Eye (tissue), 1 donor: ENCODE results near the gene CCNB1.
"Not testable (repeated sequence)": the region's sequence is repeated elsewhere in the genome, so short reads cannot be mapped to it uniquely, and the experiment has no call there.

Experiments used
- DNase-seq: peaks from one replicate; pipeline ENCODE4 v3.0.0-alpha.2; 2015

CCNB1 gene

DNA sequence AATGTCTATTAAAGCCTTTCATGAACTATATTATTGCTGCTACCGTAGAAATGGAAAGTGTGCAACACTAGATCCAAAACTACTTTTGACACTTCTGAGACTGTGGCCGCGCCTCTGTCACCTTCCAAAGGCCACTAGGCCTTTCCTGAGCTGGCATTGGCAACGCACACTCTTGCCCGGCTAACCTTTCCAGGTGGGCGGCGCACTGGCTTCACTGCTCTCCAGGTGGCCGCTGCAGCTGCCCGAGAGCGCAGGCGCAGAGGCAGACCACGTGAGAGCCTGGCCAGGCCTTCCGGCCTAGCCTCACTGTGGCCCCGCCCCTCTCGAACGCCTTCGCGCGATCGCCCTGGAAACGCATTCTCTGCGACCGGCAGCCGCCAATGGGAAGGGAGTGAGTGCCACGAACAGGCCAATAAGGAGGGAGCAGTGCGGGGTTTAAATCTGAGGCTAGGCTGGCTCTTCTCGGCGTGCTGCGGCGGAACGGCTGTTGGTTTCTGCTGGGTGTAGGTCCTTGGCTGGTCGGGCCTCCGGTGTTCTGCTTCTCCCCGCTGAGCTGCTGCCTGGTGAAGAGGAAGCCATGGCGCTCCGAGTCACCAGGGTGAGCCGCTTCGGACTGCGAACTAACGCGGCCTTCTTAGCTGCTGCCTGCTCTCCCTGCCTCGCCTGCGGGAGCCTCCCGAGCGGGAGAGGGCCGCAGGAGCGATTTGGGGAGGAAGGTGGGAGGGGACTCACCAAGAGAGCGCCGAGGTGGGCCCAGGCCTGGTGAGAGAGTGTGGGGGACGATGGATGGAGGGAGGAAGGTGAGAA is at the start of gene CCNB1:
Gene CCNB1, plus strand, starts transcription at position 465 of the 807 bp plus-strand sequence. Its CDS starts 113 bp downstream, at position 578.
- DNase-seq, result peak; percentile 98

DNA sequence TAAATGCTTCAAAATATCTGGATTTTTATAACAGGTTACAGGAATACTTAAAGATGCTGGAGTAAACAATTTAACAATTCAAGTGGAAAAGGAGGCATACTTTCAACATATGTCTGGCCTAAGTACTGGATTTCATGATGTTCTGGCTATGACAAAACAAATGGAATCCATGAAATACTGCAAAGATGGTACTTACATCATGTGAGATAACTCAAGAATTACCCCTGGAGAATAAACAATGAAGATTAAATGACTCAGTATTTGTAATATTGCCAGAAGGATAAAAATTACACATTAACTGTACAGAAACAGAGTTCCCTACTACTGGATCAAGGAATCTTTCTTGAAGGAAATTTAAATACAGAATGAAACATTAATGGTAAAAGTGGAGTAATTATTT is 37.5 kb upstream of the CCNB1 start:
- no peak for DNase-seq

DNA sequence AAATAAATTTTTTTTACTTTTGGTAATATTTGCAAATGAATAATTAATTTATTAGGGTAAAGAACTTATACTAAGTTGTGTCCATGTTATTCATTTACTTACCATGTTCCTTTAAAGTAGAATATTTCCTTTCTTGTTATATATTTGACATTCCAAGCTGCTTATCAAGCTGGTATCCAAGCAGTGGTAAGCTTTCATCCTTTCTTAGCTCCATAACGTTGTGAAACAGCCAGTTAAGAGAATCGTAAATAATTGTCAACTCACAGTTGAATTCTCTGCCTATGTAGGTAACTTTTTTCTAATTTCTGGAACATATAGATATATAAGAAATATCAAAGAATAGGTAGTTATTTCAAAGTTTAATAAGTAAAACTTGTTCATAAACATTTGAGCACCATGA is 36.7 kb upstream of the CCNB1 start:
- no peak for DNase-seq

DNA sequence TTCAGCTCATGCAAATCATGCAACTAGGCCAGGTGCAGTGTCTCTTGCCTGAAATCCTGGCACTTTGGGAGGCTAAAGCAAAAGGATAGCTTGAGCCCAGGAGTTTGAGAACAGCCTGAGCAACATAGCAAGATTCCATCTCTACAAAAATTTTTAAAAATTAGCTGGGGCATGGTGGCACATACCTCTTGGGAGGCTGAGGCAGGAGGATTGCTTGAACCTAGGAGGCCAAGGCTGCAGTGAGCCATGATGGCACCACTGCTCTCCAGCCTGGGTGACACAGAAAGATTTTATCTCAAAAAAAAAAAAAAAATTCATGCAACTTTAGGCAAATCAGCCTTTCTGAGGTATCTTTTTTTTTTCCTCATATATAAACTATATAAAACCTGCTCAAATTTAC is 35.6 kb upstream of the CCNB1 start:
- DNase-seq, result no peak

DNA sequence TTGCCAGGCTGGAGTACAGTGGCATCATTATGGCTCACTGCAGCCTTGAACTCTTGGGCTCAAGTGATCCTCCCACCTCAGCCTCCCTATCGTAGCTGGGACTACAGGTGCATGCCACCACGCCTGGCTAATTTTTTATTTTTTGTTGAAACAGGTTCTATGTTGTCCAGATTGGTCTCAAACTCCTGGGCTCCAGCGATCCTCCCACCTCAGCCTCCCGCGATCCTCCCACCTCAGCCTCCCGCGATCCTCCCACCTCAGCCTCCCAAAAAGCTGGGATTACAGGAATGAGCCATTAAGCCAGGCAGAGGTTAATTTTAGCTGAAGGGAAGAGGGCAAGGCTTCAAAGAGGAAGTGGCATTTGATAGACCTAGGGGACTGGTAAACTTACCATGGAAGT is 32.8 kb upstream of the CCNB1 start:
- no peak for DNase-seq

DNA sequence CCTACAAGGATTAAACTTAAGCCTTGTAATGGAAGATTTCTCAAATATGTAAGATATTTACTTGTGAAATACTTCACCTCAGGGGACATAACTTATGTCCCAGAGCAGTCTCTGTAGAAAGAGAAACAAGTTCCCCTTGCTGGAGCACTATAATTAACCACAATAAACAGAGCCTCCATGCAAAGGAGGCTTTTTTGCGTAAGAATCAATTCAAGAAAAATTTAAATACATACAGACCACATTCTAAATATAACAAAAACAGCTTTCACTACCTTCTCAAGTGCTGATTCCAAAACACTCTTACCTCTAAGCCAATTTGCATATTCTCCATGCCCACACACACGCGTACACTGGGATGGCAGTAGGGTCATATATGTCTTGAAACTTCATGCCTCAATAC is 30.7 kb upstream of the CCNB1 start:
- DNase-seq, result no peak

DNA sequence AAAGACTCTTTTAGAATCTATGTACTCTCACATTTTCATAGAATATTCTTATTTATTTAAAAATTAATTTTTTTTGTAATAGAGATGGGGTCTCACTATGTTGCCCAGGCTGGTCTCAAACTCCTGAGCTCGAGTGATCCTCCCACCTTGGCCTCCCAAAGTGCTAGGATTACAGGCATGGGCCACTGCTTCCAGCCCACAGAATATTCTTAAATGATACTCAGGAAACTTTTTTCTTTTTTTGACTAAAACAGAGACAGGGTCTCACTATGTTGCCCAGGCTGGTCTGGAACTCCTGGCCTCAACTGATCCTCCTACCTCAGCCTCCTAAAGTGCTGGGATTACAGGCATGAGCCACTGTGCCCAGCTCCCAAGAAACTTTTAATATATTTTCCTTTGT is 29.7 kb upstream of the CCNB1 start:
- not testable (repeated sequence) for DNase-seq

DNA sequence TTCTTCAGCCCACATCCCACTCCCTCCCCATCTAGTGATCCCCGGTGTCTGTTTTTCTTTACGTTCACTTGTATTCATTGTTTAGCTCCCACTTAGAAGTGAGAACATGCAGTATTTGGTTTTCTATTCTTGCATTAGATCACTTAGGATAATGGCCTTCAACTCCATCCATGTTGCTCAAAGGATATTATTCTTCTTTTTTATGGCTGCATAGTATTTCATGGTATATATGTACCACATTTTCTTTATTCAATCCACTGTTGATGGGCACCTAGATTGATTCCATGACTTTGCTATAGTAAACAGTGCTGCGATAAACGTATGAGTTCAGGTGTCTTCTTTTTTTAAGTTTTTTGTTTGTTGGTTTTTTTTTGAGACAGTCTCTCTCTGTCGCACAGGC is 29.1 kb upstream of the CCNB1 start:
- no peak for DNase-seq

DNA sequence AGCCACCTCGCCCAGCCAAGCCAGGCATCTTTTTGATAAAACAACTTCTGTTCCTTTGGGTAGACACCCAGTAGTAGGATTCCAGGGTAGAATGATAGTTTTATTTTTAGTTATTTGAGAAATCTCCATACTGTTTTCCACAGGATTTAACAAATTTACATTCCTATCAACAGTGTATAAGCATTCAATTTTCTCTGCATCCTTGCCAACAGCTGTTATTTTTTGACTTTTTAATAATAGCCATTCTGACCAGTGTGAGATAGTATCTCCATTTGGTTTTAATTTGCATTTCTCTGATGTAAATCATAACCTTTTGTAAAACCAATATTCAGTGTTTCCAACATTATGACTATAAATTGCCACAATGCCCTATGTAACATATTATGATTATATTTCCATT is 28.2 kb upstream of the CCNB1 start:
- DNase-seq, result peak; percentile 3

DNA sequence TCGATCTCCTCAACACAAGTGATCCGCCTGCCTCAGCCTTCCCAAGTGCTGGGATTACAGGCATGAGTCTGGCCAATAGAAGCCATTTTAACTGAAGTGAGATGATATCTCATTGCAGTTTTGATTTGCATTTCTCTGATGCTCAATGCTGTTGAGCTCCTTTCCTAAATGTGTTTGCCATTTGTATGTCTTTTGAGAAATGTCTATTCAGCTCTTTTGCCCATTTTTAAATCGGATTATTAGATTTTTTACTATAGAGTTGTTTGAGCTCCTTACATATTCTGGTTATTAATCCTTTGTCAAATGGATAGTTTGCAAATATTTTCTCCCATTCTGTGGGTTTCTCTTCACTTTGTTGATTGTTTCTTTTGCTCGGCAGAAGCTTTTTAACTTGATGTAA is 26.7 kb upstream of the CCNB1 start:
- not testable (repeated sequence) for DNase-seq

DNA sequence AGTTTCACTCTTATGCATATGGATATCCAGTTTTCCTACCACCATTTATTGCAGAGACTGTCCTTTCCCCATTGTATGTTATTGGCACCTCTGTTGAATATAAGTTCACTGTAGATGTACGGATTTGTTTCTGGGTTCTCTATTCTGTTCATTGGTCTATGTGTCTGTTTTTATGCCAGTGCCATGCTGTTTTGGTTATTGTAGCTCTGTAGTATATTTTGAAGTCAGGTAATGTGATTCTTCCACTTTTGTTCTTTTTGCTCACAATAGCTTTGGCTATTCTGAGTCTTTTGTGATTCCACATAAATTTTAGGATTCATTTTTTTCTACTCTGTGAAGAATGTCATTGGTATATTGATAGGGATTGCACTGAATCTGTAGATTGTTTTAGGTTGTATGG is 26.1 kb upstream of the CCNB1 start:
- DNase-seq, result no peak

DNA sequence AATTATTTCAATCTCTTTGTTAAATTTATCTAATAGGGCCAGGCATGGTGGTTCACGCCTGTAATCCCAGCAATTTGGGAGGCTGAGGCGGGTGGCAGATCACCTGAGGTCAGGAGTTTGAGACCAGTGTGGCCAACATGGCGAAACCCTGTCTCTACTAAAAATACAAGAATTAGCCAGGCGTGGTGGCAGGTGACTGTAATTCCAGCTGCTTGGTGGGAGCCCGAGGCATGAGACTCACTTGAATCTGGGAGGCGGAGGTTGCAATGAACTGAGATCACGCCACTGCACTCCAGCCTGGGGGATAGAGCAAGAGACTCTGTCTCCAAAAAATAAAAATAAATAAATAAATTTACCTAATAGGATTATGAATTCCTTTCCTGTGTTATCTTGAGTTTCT is 18.4 kb upstream of the CCNB1 start:
- not testable (repeated sequence) for DNase-seq

DNA sequence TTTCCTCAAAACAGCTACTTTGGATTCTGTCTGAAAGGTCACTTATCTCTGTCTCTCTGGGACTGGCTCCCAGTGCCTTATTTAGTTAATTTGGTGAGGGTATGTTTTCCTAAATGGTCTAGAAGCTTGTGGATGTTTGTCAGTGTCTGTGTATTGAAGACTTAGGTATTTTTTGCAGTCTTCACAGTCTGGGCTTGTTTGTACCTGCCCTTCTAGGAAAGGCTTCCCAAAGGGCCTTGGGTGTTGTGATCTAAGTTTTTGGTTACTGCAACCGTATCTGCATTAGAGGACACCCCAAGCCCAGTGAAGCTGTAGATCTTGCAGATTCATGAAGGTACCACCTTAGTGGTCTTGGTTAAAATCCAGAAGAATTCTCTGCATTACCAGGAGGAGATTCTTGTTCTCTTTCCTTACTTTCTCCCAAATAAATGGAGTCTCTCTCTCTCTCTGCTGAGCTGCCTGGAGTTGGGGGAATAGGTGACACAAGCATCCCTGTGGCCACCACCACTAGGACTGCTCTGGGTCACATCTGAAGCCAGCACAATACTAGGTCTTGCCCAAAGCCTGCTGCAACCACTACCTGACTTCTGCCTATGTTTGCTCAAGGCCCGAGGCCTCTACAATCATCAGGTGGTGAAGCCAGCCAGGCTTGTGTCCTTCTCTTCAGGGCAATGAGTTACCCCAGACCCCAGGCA is 17.8 kb upstream of the CCNB1 start:
- no peak for DNase-seq

DNA sequence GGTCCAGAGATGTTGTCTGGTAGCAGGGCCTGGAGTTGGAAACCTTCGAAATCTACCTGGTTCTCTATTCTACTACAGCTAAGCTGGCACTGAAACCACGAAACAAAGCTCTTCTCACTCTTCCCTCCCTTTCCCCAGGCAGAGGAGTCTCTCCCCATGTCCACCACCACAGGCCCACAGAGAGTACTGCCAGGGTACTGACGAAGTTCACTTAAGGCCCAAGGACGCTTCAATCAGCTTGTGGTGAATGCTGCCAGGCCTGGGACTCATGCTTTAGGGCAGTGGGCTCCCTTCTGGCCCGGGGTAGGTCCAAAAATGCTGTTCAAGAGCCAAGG is 17.3 kb upstream of the CCNB1 start:
- DNase-seq, result no peak

DNA sequence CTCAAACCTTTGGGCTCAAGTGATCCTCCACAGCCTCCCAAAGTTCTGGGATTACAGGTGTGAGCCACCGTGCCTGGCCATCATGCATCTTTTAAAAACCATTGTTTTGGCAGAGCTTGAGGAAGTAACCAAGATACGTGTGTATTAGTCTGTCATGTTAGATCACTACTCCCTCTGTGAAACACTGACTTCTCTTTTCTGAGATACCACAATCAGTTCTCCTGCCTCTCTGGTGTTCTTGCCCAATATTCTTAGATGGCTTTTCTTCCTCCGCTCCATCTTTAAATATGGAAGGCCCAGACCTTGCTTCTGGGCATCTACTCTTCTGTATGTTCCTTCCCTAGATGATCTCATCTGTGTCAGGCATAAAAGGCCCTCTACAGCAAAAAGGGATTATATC is 14.2 kb upstream of the CCNB1 start:
- no peak for DNase-seq

DNA sequence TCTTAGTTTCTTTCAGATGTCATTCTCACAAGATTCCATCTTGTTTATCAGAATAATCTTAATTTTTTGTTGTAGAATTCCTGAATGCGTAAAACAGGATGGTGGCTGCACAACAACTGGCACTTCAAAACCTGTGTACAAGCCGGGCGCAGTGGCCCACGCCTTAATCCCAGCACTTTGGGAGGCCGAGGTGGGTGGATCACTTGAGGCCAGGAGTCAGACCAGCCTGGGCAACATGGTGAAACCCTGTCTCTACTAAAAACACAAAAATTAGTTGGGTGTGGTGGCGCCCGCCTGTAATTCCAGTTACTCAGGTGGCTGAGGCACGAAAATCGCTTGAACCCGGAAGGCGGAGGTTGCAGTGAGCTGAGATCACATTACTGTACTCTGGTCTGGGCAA is 10.5 kb upstream of the CCNB1 start:
- no peak for DNase-seq

DNA sequence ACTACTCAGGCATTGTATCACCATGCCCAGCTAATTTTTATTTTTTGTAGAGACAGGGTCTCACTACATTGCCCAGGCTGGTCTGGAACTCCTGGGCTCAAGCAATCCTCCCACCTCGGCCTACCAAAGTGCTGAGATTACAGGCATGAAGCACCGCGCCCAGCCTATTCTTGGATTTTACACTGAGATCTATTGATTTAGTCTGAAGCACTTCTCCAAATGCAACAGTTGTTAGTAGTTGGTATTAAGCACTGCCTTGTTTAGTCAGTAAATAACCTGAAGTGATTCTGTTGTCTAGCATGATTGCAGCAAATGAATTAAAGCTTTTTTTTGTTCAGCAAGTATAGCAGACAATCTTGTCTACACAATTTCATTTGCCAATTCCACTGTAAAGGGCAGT is 8.9 kb upstream of the CCNB1 start:
- no peak for DNase-seq

DNA sequence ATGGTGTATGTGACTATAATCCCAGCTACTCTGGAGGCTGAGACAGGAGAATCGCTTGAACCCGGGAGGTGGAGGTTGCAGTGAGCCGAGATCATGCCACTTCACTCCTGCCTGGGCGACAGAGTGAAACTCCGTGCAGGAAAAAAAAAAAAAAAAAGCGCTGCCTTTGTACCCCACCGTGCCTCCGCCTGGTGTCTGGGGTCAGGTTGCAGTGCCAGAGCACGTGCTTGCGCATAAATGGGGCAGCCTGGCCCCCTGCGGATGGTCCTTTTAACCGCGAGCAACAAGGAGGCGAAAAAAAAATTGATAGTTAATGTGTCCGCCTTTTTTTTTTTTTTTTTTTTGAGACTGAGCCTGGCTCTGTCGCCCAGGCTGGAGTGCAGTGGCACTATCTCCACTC is 6.3 kb upstream of the CCNB1 start:
- DNase-seq, result no peak

DNA sequence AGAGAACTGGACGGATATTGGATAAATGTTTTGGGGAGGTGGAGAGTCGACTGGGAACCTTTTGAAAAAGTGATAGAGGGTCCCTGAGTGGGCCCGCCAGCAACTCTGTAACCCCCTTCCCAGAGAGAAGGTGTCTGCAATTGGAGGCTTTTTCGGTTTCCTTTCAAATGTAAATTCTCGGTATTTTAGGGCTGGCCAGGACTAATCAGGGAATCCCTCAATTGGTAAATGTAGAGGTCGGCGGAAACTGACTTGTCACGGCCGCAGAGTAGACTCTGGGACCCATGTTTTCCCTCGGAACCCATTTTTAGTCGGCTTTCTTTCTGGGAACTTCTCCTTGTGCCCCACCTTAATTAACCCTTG is 524 bp downstream of the CCNB1 start:
- DNase-seq, result no peak

DNA sequence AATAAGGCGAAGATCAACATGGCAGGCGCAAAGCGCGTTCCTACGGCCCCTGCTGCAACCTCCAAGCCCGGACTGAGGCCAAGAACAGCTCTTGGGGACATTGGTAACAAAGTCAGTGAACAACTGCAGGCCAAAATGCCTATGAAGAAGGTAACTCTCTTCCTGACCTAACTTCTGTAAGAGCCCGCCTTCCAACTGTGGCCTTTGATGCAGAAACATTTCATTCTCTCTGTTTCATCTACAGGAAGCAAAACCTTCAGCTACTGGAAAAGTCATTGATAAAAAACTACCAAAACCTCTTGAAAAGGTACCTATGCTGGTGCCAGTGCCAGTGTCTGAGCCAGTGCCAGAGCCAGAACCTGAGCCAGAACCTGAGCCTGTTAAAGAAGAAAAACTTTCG is 979 bp downstream of the CCNB1 start:
- no peak for DNase-seq

DNA sequence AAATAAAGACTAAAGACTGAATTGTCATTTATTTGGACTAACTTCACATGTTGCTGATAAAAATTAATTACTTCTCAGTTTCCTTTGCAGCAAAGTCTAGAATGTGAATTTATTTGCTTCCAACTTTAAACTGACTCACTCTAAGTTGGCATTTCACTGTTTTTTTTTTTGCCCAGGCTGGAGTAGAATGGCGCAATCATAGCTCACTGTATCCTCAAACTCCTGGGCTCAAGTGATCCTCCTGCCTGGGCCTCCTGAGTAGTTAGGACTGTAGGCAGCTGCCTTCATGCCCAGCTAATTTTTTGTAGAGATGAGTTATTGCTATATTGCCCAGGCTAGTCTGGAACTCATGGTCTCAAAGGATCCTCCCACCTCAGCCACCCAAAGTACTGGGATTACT is 3.5 kb downstream of the CCNB1 start:
- DNase-seq, result no peak

DNA sequence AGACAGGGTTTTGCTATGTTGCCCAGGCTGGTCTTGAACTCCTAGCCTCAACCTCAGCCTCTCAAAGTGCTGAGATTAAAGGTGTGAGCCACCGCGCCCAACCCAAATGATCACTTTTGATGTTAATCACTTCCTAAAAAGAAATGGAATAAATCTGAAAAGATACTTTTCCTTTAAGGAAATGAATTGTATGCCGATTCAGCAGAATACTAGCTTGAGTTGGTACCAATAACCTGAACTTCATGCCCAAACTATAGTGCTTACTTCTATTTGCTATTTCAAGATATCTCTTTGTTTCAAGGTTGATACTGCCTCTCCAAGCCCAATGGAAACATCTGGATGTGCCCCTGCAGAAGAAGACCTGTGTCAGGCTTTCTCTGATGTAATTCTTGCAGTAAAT is 4.0 kb downstream of the CCNB1 start:
- DNase-seq, result no peak

DNA sequence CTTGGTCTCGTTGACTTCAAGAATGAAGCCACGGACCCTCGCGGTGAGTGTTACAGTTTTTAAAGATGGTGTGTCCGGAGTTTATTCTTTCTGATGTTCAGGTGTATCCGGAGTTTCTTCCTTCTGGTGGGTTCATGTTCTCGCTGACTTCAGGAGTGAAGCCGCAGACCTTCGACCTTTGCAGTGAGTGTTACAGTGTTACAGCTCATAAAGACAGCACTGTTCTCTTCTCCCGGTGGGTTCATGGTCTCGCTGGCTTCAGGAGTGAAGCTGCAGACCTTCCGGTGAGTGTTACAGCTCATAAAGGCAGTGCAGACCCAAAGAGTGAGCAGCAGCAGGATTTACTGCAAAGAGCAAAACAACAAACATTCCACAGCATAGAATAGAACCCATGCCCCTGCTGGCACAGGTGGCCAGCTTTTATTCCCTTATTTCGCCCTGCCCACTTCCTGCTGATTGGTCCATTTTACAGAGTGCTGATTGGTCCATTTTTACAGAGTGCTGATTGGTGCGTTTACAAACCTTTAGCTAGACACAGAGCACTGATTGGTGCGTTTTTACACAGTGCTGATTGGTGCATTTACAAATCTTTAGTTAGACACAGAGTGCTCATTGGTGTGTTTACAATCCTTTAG is 14.8 kb downstream of the CCNB1 start:
- DNase-seq, result not testable (repeated sequence)

DNA sequence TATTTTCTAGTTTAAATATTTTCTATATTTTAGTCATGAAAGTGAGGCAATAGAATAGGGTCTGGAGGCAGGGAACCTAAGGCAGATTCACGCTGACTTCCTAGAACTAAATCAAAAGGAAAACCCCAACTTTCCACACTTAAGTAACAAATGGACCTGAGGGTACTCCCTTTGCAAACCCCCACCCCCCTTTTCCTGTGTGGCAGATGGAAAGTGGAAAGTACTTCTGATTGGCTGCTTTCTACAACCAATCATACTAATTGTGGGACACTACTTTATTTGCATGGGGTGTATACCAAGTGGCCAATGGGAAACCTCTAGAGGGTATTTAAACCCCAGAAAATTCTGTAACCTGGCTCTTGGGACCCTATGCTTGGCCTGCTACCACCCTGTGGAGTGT is 17.7 kb downstream of the CCNB1 start:
- DNase-seq, result no peak
